ENCODE results near the gene ITPK1. TPM values are rescaled to one million over a fixed set of nuclear protein-coding genes. Genes with fewer than 3 reads are reported as not detected.

Gene ITPK1
- total and polyA plus RNA-seq, 2 experiments from 2014 or later, result 35.9 to 101 TPM

- Histone ChIP-seq H3F3A (replicated peaks; ENCODE audit: low read depth) (no peaks in the 10 kb centered on the region), H3K4me2 (no peak overlapping the region), H2AFZ (no peak overlapping the region), H3K9me2 (ENCODE audit: insufficient read depth) (no peaks in the 10 kb centered on the region), H3K36me3 (ENCODE audit: insufficient read depth) (no peaks in the 10 kb centered on the region), H3K27me3 (ENCODE audit: insufficient read depth) (no peaks in the 10 kb centered on the region), H3K79me2 (replicated peaks; ENCODE audit: insufficient read depth) (no peaks in the 10 kb centered on the region), H3K27ac (ENCODE audit: low read depth) (no peak overlapping the region), H3K4me1 (ENCODE audit: insufficient read depth) (peaks cover 5% of the 10 kb centered on the region; the same call in 1 of the 2 replicates), H4K20me1 (replicated peaks; ENCODE audit: insufficient read depth) (no peaks in the 10 kb centered on the region), H3K4me3 (no peak overlapping the region)
- peaks cover 8% of the 10 kb centered on the region for H3K27me3 Mint-ChIP-seq (ENCODE audit: insufficient read depth, low read depth, poor library complexity)
- TF ChIP-seq CTCF (conservative IDR thresholded peaks at IDR 0.05; ENCODE audit: low read depth in 2 of 2), result no peak
- no peak for TF ChIP-seq REST (IDR thresholded peaks at IDR 0.05; ENCODE audit: unreplicated experiment)
- no peak for TF ChIP-seq NANOG (IDR thresholded peaks at IDR 0.05; ENCODE audit: borderline replicate concordance)
- no peak for TF ChIP-seq POLR2AphosphoS5 (IDR thresholded peaks at IDR 0.05; ENCODE audit: low read depth)
- no peak for TF ChIP-seq STAT1 (IDR thresholded peaks at IDR 0.05; ENCODE audit: unreplicated experiment)
- TF ChIP-seq JUNB (IDR thresholded peaks at IDR 0.05; ENCODE audit: unreplicated experiment), result no peak
- no peak for TF ChIP-seq CREB1 (CRISPR knock-in tag; IDR thresholded peaks at IDR 0.05; ENCODE audit: low read depth)
- TF ChIP-seq ZNF114 (CRISPR knock-in tag; IDR thresholded peaks at IDR 0.05), result no peak
- no peak for TF ChIP-seq ETS1 (IDR thresholded peaks at IDR 0.05)
- no peak for TF ChIP-seq EZH2 (IDR thresholded peaks at IDR 0.05; ENCODE audit: low read depth, unreplicated experiment)
- no peak for TF ChIP-seq ZNF331 (CRISPR knock-in tag; IDR thresholded peaks at IDR 0.05; ENCODE audit: low read depth)
- no peak for TF ChIP-seq ZNF462 (CRISPR knock-in tag; IDR thresholded peaks at IDR 0.05)
- no peak for TF ChIP-seq EZH2phosphoT487 (IDR thresholded peaks at IDR 0.05; ENCODE audit: unreplicated experiment)
- H3K4me1 Mint-ChIP-seq, result peaks cover 14% of the 10 kb centered on the region
- H3K27ac Mint-ChIP-seq, result no peak overlapping the region
- ATAC-seq (no peak), DNase-seq (ENCODE audit: low spot score) (no peak)
- no peak overlapping the region for H3K4me3 Mint-ChIP-seq
- H3K9me3 Mint-ChIP-seq, result no peaks in the 10 kb centered on the region; the same call in 2 of the 3 replicates
- H3K36me3 Mint-ChIP-seq (ENCODE audit: low read depth), result peaks cover 52% of the 10 kb centered on the region
Measured at GRCh38 chr14:92928961-92929688, 186.6 kb downstream of the ITPK1 start.

Measured in GM23338 (cell line).